ENCODE data around the gene ADCY5. TPM values are rescaled to one million over a fixed set of nuclear protein-coding genes. Genes with fewer than 3 reads are reported as not detected.

The ADCY5 gene
- polyA plus RNA-seq, 3 donors: not detected

GRCh38 chr3:123442908-123443307 lies 6.0 kb downstream of the ADCY5 start:
- no peaks in the 10 kb centered on the region for H3K36me3 ChIP-seq (replicated peaks in 1 of 2; ENCODE audit: control insufficient read depth in 1 of 2, insufficient read depth in 2 of 2, low read length in 2 of 2)
- no peak overlapping the region for H3K9ac ChIP-seq (ENCODE audit: insufficient read depth, low read length, poor library complexity, severe bottlenecking)
- no peak overlapping the region for H3K4me2 ChIP-seq (replicated peaks; ENCODE audit: extremely low read depth, low read length, poor library complexity, severe bottlenecking)
- 100% methylated on average over 1 of the region's 7 CpGs for WGBS (ENCODE audit: insufficient coverage)
- no peak overlapping the region for H3K4me3 ChIP-seq (replicated peaks in 1 of 3; ENCODE audit: low read depth in 2 of 3, low read length in 3 of 3)
- peaks cover 11 to 36% of the 10 kb centered on the region in 2 donors for H3K27me3 ChIP-seq (ENCODE audit: control insufficient read depth in 2 of 2, insufficient read depth in 2 of 2, low read length in 2 of 2)
- H4K20me1 ChIP-seq (ENCODE audit: insufficient read depth, low read length): no peaks in the 10 kb centered on the region
- H3K27me3 Mint-ChIP-seq (ENCODE audit: low read depth in 3 of 3): peaks cover 39 to 43% (median 41%) of the 10 kb centered on the region in 3 donors
- H3K79me2 ChIP-seq (ENCODE audit: insufficient read depth, low read length): no peaks in the 10 kb centered on the region
- no peak overlapping the region for H2AFZ ChIP-seq (ENCODE audit: insufficient read depth, low read depth, low read length, poor library complexity, severe bottlenecking)
- H3K4me1 ChIP-seq (ENCODE audit: control insufficient read depth in 1 of 2, insufficient read depth in 2 of 2, low read length in 2 of 2): no peaks in the 10 kb centered on the region
- intact Hi-C loops (cut with micrococcal nuclease): no loop called here
- H3K9me3 ChIP-seq (replicated peaks in 1 of 2; ENCODE audit: control insufficient read depth in 1 of 2, insufficient read depth in 1 of 2, low read length in 2 of 2): peaks cover 0 to 5% of the 10 kb centered on the region in 2 donors
- no peaks in the 10 kb centered on the region for H3K4me1 Mint-ChIP-seq
- H3K4me3 Mint-ChIP-seq: no peak overlapping the region
- H3K27ac Mint-ChIP-seq: no peak overlapping the region
- no peak for DNase-seq
- TF ChIP-seq, protein P1, sequence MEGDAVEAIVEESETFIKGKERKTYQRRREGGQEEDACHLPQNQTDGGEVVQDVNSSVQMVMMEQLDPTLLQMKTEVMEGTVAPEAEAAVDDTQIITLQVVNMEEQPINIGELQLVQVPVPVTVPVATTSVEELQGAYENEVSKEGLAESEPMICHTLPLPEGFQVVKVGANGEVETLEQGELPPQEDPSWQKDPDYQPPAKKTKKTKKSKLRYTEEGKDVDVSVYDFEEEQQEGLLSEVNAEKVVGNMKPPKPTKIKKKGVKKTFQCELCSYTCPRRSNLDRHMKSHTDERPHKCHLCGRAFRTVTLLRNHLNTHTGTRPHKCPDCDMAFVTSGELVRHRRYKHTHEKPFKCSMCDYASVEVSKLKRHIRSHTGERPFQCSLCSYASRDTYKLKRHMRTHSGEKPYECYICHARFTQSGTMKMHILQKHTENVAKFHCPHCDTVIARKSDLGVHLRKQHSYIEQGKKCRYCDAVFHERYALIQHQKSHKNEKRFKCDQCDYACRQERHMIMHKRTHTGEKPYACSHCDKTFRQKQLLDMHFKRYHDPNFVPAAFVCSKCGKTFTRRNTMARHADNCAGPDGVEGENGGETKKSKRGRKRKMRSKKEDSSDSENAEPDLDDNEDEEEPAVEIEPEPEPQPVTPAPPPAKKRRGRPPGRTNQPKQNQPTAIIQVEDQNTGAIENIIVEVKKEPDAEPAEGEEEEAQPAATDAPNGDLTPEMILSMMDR (IDR thresholded peaks at IDR 0.05): no peak
- H3K9me3 Mint-ChIP-seq: peaks cover 0 to 5% (median 0%) of the 10 kb centered on the region in 7 donors
- H3K36me3 Mint-ChIP-seq: no peaks in the 10 kb centered on the region
- no peak overlapping the region for H3K27ac ChIP-seq (ENCODE audit: low read depth in 1 of 2, low read length in 2 of 2)

DNA sequence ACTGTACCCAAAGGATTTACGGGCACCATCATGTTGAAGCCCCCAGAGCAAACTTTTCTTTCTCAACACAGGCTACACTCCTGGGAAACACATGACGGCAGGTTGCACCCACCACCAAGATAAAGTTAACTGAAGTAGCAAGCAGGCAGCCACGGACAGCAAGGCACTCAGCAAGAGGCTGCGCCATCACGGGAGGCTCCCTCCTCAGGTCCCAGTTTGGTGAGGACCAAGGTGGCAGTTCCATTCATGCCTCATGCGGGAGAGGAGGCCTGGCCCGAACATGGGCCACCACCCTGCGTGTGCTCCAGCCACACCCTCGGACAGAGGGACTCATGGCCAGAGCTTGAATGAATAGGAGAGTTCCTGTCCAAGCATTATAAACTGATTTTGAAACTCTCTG lies 6.8 kb downstream of the ADCY5 start:
- peaks cover 7 to 30% of the 10 kb centered on the region in 2 donors for H3K27me3 ChIP-seq (ENCODE audit: control insufficient read depth in 2 of 2, insufficient read depth in 2 of 2, low read length in 2 of 2)
- no peak overlapping the region for H3K27ac ChIP-seq (ENCODE audit: low read depth in 1 of 2, low read length in 2 of 2)
- no peaks in the 10 kb centered on the region for H3K4me1 ChIP-seq (ENCODE audit: control insufficient read depth in 1 of 2, insufficient read depth in 2 of 2, low read length in 2 of 2)
- no peak overlapping the region for H3K4me3 Mint-ChIP-seq
- H3K36me3 Mint-ChIP-seq: no peaks in the 10 kb centered on the region
- no peak overlapping the region for H3K4me3 ChIP-seq (replicated peaks in 1 of 3; ENCODE audit: low read depth in 2 of 3, low read length in 3 of 3)
- no peaks in the 10 kb centered on the region for H3K4me1 Mint-ChIP-seq
- no peaks in the 10 kb centered on the region for H3K79me2 ChIP-seq (ENCODE audit: insufficient read depth, low read length)
- H3K9me3 ChIP-seq (replicated peaks in 1 of 2; ENCODE audit: control insufficient read depth in 1 of 2, insufficient read depth in 1 of 2, low read length in 2 of 2): peaks cover 0 to under 1% of the 10 kb centered on the region in 2 donors
- H3K4me2 ChIP-seq (replicated peaks; ENCODE audit: extremely low read depth, low read length, poor library complexity, severe bottlenecking): no peak overlapping the region
- no peaks in the 10 kb centered on the region for H4K20me1 ChIP-seq (ENCODE audit: insufficient read depth, low read length)
- TF ChIP-seq, protein P1 (IDR thresholded peaks at IDR 0.05): no peak
- peaks cover 33 to 42% (median 34%) of the 10 kb centered on the region in 3 donors for H3K27me3 Mint-ChIP-seq (ENCODE audit: low read depth in 3 of 3)
- H3K9ac ChIP-seq (ENCODE audit: insufficient read depth, low read length, poor library complexity, severe bottlenecking): no peak overlapping the region
- intact Hi-C loops (cut with micrococcal nuclease): no loop called here
- H2AFZ ChIP-seq (ENCODE audit: insufficient read depth, low read depth, low read length, poor library complexity, severe bottlenecking): no peak overlapping the region
- no peaks in the 10 kb centered on the region for H3K9me3 Mint-ChIP-seq
- no peaks in the 10 kb centered on the region for H3K36me3 ChIP-seq (replicated peaks in 1 of 2; ENCODE audit: control insufficient read depth in 1 of 2, insufficient read depth in 2 of 2, low read length in 2 of 2)
- no peak for DNase-seq
- no peak overlapping the region for H3K27ac Mint-ChIP-seq
- 96% methylated on average over 4 of the region's 9 CpGs for WGBS (ENCODE audit: insufficient coverage)

Measured in CD14-positive monocyte (primary cell).